Iris pigment epithelial cell (primary cell): ENCODE measurements around the gene SEMA3C.
A peak's percentile ranks its signal among the peaks of the same experiment; 100 is the strongest.

ENCODE experiments used
- DNase-seq: peaks from one replicate; pipeline ENCODE4 v3.0.0-alpha.2; 2011; ENCODE audit warnings: low read depth

SEMA3C gene

GRCh38 chr7:80848841-80849240, 70.0 kb downstream of the SEMA3C start:
- no peak for DNase-seq

DNA sequence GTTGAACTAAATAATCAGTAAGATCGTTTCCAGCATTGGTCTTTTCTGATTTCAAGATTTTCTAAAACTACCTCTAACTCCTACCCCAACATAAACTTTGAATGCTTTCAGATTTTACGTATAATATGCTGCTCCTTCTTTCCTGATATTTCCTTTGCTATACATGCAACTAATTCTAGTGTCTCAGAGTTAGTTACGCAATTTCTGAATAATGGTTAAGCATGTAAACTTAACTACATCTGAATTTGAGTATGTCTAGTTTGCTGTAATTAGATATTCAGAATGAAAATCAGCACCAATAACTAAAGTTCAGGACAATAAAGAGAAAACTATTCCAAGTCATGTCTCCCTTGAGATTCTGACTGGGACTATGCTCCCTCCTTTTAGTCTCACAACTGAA, 71.0 kb downstream of the SEMA3C start:
- DNase-seq: no peak

DNA sequence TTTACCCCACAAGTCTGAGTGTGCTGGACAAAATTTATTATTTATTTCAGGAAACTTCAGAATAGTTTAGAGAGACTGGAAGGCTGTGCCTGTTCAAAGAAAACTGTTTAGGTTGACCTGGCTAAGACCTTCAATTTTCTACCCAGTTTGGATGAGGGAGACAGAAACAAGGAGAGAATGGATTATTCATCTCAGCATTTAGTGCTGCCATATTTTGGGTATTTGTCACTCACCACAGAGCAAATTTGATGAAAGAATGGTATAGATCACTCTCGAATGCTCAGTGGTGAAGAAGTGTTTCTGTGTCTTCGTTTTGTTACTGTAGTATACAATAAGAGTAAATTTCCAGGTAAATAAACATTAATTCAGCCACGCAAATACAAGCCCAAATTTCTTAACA, 71.8 kb downstream of the SEMA3C start:
- DNase-seq: no peak

DNA sequence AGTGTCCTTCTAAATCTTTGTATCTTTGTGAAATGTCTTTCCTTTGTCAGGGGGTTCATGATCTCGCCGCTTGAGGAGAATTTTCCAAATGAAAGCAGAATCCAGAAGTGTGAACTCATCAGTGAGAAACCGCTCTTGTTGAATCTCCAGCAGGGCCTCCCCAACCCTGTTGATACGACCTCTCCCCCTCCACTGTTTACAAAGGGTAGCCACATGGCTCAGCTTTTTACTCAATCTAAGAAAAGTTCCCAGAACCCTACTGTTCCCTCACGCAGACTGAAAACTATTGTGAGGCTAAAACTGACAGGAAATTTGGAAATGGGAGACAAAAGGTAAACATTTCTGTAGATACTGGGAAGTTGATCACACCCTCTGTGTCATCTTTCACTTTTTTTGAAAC, 73.9 kb downstream of the SEMA3C start:
- peak; percentile 40 for DNase-seq

DNA sequence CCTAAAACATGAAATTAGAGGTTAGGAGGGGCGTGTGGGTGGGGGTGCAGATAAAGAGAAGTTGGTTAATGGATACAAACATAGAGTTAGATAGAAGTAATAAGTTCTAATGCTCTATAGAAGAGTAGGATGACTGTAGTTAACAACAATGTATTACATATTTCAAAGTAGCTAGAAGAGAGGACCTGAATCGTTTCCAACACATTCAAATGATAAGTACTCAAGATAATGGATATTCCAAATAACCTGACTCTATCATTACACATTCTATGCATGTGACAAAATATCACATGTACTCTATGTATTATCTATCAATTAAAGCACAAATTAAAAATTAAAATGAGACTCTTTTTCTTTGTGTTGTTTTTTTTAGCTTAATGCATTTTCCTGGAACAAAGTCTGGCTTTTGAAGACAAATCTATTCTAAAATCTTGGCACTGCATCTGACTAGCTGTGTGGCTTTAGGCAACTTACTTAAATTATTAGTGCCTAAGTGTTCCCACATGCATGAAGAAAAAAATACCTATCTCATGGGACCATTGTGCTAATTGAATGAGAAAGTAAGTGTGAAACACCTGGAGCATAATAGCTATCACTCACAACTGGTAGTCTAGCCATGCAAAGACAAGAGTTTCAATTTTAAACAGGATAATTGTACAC, 75.7 kb downstream of the SEMA3C start:
- no peak for DNase-seq

DNA sequence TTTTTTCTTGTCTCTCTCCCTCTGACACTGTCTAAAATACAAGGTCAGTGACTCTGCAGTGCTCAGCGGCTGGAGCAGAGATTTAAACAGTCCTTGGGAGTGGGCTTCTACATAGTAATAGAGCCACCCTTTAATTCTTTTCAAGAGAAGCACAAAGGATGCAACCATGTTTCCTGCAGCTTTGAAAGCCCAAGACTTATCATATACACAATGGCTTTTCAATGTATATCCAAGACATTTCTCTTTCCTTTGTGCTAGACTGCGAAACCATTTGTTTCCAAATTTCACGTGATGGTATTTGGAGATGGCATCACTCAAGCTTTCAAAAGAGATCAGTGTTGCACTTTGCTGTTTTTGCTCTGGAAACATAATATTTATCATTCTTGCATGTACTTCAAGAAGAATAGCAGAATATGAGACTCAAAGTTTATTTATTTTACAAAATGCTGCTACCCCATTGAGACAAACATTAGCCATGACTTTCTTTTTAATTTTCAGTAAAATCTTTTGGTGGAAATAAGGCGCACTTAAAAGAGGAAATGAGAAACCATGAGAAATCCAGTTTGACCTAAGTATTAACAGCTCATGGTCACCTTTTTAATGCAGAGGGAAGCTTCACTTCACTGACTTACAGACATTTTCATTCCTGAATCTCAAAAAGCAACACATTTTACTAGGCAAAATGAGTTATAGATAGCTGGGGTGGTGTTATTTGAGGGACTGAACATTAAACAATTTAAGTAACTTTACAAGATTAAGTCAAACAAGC, 76.6 kb downstream of the SEMA3C start:
- DNase-seq: no peak

DNA sequence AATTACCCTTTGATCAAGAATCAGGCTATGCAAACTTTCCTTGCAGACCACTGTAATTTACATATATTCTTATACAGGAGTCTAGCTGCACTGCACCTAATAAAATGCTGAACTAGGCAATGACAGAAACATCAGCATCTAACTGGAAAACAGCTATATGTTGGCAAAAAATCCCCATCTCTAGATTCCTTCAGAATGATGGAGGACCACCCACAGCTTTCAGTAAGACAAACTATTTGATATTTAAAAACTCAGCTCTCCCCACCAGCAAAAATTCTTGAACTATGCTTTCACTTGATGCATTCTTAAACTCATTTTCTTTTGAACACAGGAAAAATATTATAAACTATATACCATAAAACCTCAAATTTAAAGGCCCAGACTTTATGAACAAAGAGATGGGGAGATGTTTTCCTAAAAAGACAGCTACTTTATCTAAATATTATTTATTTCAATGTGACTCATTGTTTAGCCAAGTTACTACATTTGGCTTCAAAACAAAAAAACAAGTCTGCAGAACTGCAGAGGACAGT, 77.4 kb downstream of the SEMA3C start:
- DNase-seq: peak; percentile 38

GRCh38 chr7:80840681-80841080, 78.2 kb downstream of the SEMA3C start:
- DNase-seq: no peak

DNA sequence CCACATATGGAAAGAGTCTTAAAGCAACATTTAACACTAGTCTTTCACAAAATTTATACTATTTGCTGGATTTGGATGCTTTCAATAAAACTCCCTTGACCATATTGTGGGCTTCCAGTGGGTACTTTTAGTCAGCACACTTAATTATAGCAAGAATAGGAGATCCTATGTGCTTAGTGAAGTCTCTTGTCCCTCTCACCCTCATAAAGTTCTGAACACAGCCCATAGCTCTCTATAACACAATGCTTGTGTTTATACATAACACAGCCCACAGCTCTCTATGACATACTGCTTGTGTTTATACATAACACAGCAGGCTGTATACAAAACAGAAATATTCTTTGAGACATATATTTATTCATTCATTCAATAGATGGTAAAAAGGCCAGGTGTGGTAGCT, 79.0 kb downstream of the SEMA3C start:
- no peak for DNase-seq

GRCh38 chr7:80838643-80839042, 80.2 kb downstream of the SEMA3C start:
- DNase-seq: no peak

DNA sequence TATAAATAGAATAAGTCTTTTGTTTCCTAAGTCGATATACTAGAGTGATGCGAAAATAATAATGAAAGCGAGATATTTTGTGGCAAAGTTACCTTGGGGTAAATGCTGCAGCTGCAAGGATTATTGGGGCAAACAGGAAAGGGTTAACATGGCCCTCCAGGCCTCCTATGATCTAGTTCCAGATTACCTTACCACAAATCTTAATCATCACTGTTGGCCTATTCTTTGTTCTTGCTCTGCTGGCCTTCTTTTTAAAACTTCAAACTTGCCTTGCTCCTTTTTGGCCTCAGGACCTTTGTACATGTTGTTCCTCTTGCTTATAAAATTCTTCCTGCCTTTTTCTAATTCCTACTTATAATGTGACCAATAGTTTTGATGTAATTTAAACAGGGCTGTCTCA, 81.5 kb downstream of the SEMA3C start:
- no peak for DNase-seq

- DNase-seq: no peak
These were observed 83.6 kb downstream of the SEMA3C start for GRCh38 chr7:80835251-80835650.

DNA sequence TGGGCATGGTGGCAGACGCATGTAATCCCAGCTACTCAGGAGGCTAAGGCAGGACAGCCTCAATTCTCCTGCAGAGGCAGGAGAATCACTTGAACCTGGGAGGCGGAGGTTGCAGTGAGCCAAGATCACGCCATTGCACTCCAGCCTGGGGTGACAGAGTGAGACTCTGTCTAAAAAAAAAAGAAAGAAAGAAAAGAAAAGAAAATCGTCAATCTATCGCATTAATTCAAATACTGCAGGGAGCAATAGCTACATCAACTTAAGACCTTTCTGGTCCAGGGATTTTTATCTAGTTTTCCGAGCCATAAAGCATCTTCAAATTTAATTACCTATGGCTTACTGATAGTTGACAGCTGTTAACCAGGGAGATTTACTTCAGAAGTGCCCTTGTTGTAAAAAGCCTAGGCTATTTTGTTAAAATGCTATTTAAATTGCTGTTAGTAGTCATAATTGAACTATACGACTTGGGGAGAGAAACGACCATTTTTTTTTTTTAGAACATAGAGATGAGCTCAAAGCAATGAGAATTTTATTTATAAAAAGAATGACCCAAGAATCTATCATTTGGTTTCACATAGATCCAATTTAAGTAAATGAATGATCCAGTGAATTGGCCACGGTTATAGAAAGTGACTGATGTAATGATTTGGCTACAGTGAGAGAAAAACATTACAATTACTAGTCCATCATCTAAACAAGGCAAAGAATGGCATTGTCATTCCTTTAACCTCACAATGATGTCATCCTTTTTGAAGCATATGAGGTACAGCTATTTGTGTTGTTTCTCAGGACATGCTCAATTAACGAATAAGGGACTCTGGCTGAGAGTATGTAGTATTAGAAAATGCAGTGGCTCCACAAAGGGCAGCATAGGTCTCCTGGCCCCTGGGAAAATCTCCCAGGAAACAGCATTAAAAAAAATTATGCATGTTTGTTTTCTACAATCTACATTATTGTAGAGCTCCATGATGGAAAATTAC, 85.3 kb downstream of the SEMA3C start:
- peak; percentile 83 for DNase-seq

DNA sequence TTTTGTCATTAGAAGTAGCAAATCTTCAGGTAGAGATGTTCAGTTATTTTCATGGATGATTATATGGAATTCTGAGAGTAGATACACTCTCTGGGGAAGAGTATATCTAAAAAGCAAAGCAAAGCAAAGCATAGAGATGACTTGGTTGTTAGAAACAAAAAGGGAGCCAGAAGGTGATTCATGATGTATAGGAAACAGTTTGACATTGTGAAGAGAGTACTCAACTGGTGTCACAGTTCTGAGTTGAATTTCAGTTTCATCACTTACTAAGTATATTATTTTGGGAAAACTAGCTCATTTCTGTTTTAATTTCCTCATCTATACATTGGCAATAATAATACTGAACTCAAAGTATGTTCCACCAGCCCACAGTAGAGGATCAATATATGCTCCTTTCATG, 86.8 kb downstream of the SEMA3C start:
- peak; percentile 38 for DNase-seq

DNA sequence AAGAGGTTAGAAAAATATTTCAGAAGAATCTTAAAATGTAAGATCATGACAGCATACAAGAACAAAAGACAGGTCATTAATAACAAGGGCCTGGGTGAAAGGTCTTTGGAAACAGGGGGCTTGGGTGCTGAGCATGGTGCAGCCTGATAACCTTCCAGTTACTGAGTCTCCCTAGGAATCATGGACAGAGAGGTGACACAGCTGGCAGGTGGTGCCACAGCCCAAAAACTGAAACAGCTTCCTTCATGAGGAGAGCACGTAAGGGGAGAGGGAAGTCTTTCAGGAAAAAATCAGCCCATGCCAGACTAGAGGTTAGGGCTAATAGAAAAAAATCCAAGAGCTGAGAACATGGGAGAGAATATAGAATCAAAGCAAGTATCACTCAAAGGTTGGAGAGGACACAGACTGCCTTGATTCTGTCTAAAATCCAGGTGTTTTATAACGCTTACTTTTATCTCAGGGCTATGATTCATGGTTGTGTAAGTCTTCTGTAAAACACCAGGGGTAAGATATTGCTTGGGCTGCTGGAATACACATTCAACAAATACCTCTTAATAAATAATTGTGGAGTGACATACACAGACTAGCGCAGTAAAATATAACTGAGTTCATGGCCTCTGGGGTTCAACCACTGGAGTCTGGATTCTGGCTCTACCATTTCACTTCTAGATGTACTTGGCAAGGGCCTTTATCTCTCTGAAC, 88.1 kb downstream of the SEMA3C start:
- DNase-seq: peak; percentile 86

DNA sequence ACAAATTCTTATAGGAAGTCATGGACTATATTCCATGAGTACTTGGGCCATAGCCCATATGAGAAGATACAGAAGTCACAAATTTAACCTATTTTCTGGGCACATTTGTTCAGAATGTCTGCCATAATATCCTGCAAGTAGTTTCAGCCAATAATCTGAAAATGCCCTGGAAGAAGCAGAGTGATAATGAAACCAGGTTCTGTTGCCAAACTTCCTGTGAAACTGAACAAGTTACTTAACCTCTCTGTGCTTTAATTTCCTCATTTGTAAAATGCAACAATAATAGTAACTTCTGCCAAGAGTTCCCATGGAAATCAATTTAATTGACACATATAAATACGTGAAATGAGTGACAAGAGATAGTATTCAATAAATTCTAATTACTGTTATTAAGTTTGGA, 88.8 kb downstream of the SEMA3C start:
- DNase-seq: no peak

DNA sequence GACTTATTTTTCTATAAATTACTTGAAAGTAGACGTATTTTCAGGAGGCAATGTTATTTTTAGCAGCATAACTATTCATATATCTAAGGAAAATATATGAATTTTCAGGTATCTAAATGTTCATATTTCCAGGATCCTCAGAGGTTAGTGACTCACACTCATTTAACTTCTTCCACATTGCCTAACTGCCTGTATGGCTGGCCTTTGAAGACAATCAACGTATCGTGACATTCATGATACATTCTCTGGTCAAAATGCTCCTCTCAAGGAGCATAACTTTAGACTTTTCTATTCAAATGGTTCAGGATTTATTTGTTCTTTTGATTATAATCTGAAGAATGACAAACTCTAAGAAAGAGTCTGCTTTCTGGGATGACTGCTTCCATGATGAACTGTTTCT, 89.3 kb downstream of the SEMA3C start:
- peak; percentile 73 for DNase-seq

DNA sequence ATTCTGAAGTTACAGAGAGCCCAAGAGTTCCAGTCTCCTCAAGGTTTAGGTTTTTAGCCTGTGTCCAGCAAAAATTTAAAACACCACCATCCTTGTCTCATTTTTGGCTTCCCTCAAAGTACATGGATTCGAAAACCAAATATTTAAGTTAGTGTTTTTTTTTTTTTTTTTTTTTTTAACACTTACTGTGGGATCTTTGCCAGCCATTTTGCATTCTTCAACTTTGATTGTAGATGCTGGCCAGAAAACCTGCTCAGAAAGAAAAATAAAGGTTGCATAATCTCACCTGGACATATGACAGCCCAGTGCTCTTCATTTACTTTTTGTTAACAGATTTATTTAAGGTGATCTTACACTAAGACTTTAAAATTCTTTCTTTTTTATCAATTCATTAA, 91.6 kb downstream of the SEMA3C start:
- peak; percentile 52 for DNase-seq

DNA sequence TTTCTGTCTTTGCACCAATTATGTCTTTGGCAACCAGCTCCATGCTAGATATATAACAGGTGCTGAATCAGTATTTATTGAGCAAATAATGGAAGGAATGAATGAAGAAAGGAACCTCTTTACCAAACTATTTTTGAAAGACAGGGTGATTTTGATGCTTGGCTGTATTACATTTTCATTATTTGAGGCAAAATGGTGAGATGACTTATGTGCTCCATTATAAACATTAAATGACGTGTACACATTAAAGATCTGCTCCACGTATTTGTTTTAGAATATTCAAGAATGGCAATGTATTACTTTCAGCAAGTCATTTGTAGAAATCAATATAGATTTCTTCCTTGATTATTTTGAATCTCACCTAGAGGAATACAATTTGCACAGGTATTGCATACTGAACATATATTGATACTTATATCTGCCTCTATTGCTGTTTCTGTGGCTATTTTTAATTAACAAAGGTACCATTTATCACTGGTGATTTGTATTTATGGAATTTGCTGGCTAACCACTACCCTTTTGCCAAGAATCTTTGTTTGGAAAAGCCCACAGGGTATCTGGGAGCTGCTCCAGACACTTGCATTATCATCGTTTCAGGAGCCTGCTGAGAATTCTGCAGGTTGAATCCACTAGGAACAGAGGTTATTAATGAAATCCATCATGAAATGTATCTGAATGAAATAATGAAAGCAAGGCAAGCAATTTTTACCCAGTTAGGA, 92.2 kb downstream of the SEMA3C start:
- DNase-seq: peak; percentile 59

DNA sequence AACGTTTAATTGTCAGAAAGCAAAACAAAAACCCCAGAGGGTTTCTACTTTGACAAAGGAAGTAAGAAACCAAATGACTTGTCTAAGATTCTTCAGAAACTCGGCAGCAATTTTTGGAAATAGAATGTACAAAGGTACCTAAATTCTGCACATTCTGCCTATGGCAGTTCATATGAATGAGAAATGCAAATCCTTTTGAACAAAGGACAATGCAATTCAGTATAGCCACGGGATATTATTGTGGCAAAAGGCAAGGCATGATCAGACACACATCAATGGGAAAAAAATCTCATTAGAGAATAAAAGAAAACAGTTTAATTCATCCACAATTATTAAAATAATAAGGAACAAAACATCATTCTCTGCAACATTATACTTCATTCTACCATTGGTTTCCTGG, 93.4 kb downstream of the SEMA3C start:
- DNase-seq: no peak

GRCh38 chr7:80824253-80824652, 94.6 kb downstream of the SEMA3C start:
- DNase-seq: no peak
